Activated B cell treated with CpG ODN at 0.5 μM for 24 hours (primary cell): Measurements from ENCODE around the gene ANGPTL2. TPM values are rescaled to one million over a fixed set of nuclear protein-coding genes. Genes with fewer than 3 reads are reported as not detected.

Source experiments
- ATAC-seq: fragments of 200-7000 bp; cut with Tn5 transposase; one replicate; pipeline ENCODE4 v1.10.0; 2021; ENCODE audit warnings: low read depth, mild to moderate bottlenecking, moderate library complexity
- CTCF ChIA-PET: fragments of 350-600 bp; sonication (Branson Sonifier 250); formaldehyde crosslinking; loops from one replicate; lab custom pipeline; 2021; ENCODE audit warnings: antibody characterized with exemption; lab: Charles Lee
- POLR2A ChIA-PET: fragments of 350-600 bp; sonication (Branson Sonifier 250); formaldehyde crosslinking; loops from one replicate; lab custom pipeline; 2021; ENCODE audit warnings: antibody characterized with exemption; lab: Charles Lee
- DNase-seq: peaks from one replicate; pipeline ENCODE4 v3.0.0; 2022
- H3K27ac Mint-ChIP-seq: one replicate; pipeline ENCODE4 v1.8.0; 2020; ENCODE audit warnings: mixed read lengths
- H3K27me3 Mint-ChIP-seq: one replicate; pipeline ENCODE4 v1.8.0; 2021; ENCODE audit warnings: mixed read lengths
- H3K36me3 Mint-ChIP-seq: one replicate; pipeline ENCODE4 v1.8.0; 2021; ENCODE audit warnings: low read depth, mixed read lengths
- H3K4me1 Mint-ChIP-seq: one replicate; pipeline ENCODE4 v1.8.0; 2021; ENCODE audit warnings: mixed read lengths
- H3K4me3 Mint-ChIP-seq: one replicate; pipeline ENCODE4 v1.8.0; 2020; ENCODE audit warnings: mild to moderate bottlenecking, mixed read lengths
- H3K9me3 Mint-ChIP-seq: one replicate; pipeline ENCODE4 v1.8.0; 2020; ENCODE audit warnings: mixed read lengths
- CTCF ChIP-seq: fragments of 200-600 bp; IDR thresholded peaks from one replicate; pipeline ENCODE4 v1.8.0; 2022; ENCODE audit warnings: antibody characterized with exemption, mild to moderate bottlenecking
- intact Hi-C: fragments of 100-400 bp; cut with micrococcal nuclease; formaldehyde crosslinking; loops from one replicate; pipeline ENCODE4 v1.15.1; 2024
- total RNA-seq: library from RNA; stranded (reverse); gene quantifications from 2 replicates; pipeline ENCODE4 v1.2.3, GENCODE V29; 2022

Gene ANGPTL2
- total RNA-seq, 1 donor from 2014 or later: not detected

- no peak for DNase-seq
- POLR2A ChIA-PET: no interaction called here
- Mint-ChIP-seq H3K27me3 (no peaks in the 10 kb centered on the region), H3K4me1 (no peaks in the 10 kb centered on the region), H3K4me3 (no peak overlapping the region), H3K27ac (no peak overlapping the region), H3K9me3 (no peaks in the 10 kb centered on the region), H3K36me3 (peaks cover 14% of the 10 kb centered on the region)
- intact Hi-C loops: no loop called here
- no peak for TF ChIP-seq CTCF
- CTCF ChIA-PET: no interaction called here
- no peak for ATAC-seq
Measured at GRCh38 chr9:127087836-127088235, 34.6 kb downstream of the ANGPTL2 start.

GRCh38 chr9:127087411-127087810 is 35.0 kb downstream of the ANGPTL2 start:
- intact Hi-C loops: no loop called here
- CTCF ChIA-PET: no interaction called here

DNA sequence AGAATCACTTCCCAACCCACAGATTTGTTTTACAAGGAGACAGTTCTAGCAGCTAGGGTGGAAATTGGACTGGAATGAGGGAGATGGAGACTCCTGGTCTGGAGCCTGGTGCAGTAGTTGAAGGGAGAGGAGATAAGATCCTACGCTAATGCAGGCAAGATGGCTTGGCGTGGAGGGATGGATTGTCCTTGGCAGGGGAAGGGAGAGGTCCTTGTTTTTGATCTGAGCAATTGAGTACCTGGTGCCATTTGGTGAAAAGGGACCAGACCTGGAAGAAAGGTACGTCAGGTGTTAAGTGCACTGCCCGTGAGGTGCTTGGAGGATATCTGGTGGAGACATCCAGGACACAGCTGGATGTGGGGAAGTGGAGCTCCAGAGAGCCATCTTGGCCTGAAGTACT is 35.7 kb downstream of the ANGPTL2 start:
- no peaks in the 10 kb centered on the region for H3K9me3 Mint-ChIP-seq
- ATAC-seq (no peak), DNase-seq (no peak)
- POLR2A ChIA-PET: no interaction called here
- H3K4me1 Mint-ChIP-seq: no peaks in the 10 kb centered on the region
- intact Hi-C loops: no loop called here
- no peak overlapping the region for H3K27ac Mint-ChIP-seq
- CTCF ChIA-PET: no interaction called here
- no peaks in the 10 kb centered on the region for H3K27me3 Mint-ChIP-seq
- H3K36me3 Mint-ChIP-seq: peaks cover 14% of the 10 kb centered on the region
- H3K4me3 Mint-ChIP-seq: no peak overlapping the region
- no peak for TF ChIP-seq CTCF

More at GRCh38 chr9:127087411-127087810, 35.0 kb downstream of the ANGPTL2 start:
- ATAC-seq: no peak
- TF ChIP-seq CTCF: no peak
- Mint-ChIP-seq H3K4me1 (no peaks in the 10 kb centered on the region), H3K9me3 (no peaks in the 10 kb centered on the region), H3K27ac (no peak overlapping the region), H3K36me3 (peaks cover 14% of the 10 kb centered on the region), H3K4me3 (no peak overlapping the region), H3K27me3 (no peaks in the 10 kb centered on the region)
- no peak for DNase-seq
- POLR2A ChIA-PET: no interaction called here

- no peaks in the 10 kb centered on the region for H3K9me3 Mint-ChIP-seq
- ATAC-seq: no peak
- no peak for TF ChIP-seq CTCF
- intact Hi-C loops: no loop called here
- H3K27me3 Mint-ChIP-seq: no peaks in the 10 kb centered on the region
- no peak overlapping the region for H3K4me3 Mint-ChIP-seq
- CTCF ChIA-PET: no interaction called here
- POLR2A ChIA-PET: no interaction called here
- no peak for DNase-seq
- H3K36me3 Mint-ChIP-seq: peaks cover 16% of the 10 kb centered on the region
- no peaks in the 10 kb centered on the region for H3K4me1 Mint-ChIP-seq
- no peak overlapping the region for H3K27ac Mint-ChIP-seq
Measured at GRCh38 chr9:127085186-127085585, 37.2 kb downstream of the ANGPTL2 start.

- no peaks in the 10 kb centered on the region for H3K9me3 Mint-ChIP-seq
- no peaks in the 10 kb centered on the region for H3K27me3 Mint-ChIP-seq
- no peaks in the 10 kb centered on the region for H3K4me1 Mint-ChIP-seq
- ChIA-PET CTCF (no interaction called here), POLR2A (no interaction called here)
- TF ChIP-seq CTCF: no peak
- H3K36me3 Mint-ChIP-seq: peaks cover 22% of the 10 kb centered on the region
- no peak overlapping the region for H3K27ac Mint-ChIP-seq
- no peak overlapping the region for H3K4me3 Mint-ChIP-seq
- intact Hi-C loops: no loop called here
- DNase-seq (no peak), ATAC-seq (no peak)
Measured at GRCh38 chr9:127084076-127085039, 38.1 kb downstream of the ANGPTL2 start.
